WERI-Rb-1 (cell line): ENCODE data around the gene CD81.
"Not testable (repeated sequence)": the region's sequence is repeated elsewhere in the genome, so short reads cannot be mapped to it uniquely, and the experiment has no call there.

Experiments
- DNase-seq: peaks from one replicate; pipeline ENCODE4 v3.0.0-alpha.2; 2020
- H3K27ac ChIP-seq: fragments of 250-450 bp; sonication (Bioruptor Pico); 2 replicates; pipeline ENCODE4 v1.5.1; 2020; ENCODE audit warnings: mild to moderate bottlenecking, moderate library complexity
- H3K27me3 ChIP-seq: fragments of 250-450 bp; sonication (Bioruptor Pico); 2 replicates; pipeline ENCODE4 v1.5.1; 2021; ENCODE audit warnings: mild to moderate bottlenecking, low read depth, moderate library complexity; ENCODE audit not compliant: insufficient read depth, severe bottlenecking
- H3K36me3 ChIP-seq: fragments of 250-450 bp; sonication (Bioruptor Pico); 2 replicates; pipeline ENCODE4 v1.5.1; 2020; ENCODE audit warnings: mild to moderate bottlenecking, moderate library complexity
- H3K4me3 ChIP-seq: 2 replicates; pipeline ENCODE4 v1.5.1; 2011; ENCODE audit warnings: low read depth, mild to moderate bottlenecking, control low read depth, low read length
- H3K9me3 ChIP-seq: fragments of 250-450 bp; sonication (Bioruptor Pico); 2 replicates; pipeline ENCODE4 v1.5.1; 2021; ENCODE audit warnings: mild to moderate bottlenecking, moderate library complexity; ENCODE audit not compliant: severe bottlenecking
- CTCF ChIP-seq: IDR thresholded peaks from 2 replicates; pipeline ENCODE4 v1.5.1; 2011; ENCODE audit warnings: low read depth, mild to moderate bottlenecking, control low read depth, inconsistent platforms, low read length

Gene CD81

GRCh38 chr11:2331404-2331803, 45.7 kb upstream of the CD81 start:
- Histone ChIP-seq H3K36me3 (no peaks in the 10 kb centered on the region), H3K27ac (no peak overlapping the region), H3K27me3 (no peaks in the 10 kb centered on the region), H3K4me3 (no peak overlapping the region), H3K9me3 (peaks cover 5% of the 10 kb centered on the region)
- no peak for DNase-seq
- TF ChIP-seq CTCF: no peak

GRCh38 chr11:2332569-2332968, 44.5 kb upstream of the CD81 start:
- not testable (repeated sequence) for H3K9me3 ChIP-seq, H3K4me3 ChIP-seq, H3K27ac ChIP-seq, H3K27me3 ChIP-seq, H3K36me3 ChIP-seq, DNase-seq

GRCh38 chr11:2333486-2334205, 43.5 kb upstream of the CD81 start:
- H3K27me3 ChIP-seq, H3K4me3 ChIP-seq, DNase-seq, H3K36me3 ChIP-seq, H3K9me3 ChIP-seq, H3K27ac ChIP-seq: not testable (repeated sequence)

GRCh38 chr11:2335286-2335685, 41.8 kb upstream of the CD81 start:
- not testable (repeated sequence) for H3K27ac ChIP-seq, H3K27me3 ChIP-seq, H3K4me3 ChIP-seq, H3K36me3 ChIP-seq, H3K9me3 ChIP-seq, DNase-seq

- H3K9me3 ChIP-seq, H3K4me3 ChIP-seq, DNase-seq, H3K27me3 ChIP-seq, H3K27ac ChIP-seq, H3K36me3 ChIP-seq: not testable (repeated sequence)
Observed at GRCh38 chr11:2338760-2339159, 38.4 kb upstream of the CD81 start.

GRCh38 chr11:2342557-2342956, 34.6 kb upstream of the CD81 start:
- no peak overlapping the region for H3K4me3 ChIP-seq
- no peak for DNase-seq

GRCh38 chr11:2342981-2343380, 34.1 kb upstream of the CD81 start:
- H3K36me3 ChIP-seq: no peaks in the 10 kb centered on the region
- H3K9me3 ChIP-seq: no peaks in the 10 kb centered on the region
- no peak overlapping the region for H3K4me3 ChIP-seq
- no peak for DNase-seq
- H3K27ac ChIP-seq: no peak overlapping the region
- no peak for TF ChIP-seq CTCF
- peaks cover 6% of the 10 kb centered on the region for H3K27me3 ChIP-seq

More at GRCh38 chr11:2342557-2342956, 34.6 kb upstream of the CD81 start:
- Histone ChIP-seq H3K9me3 (no peaks in the 10 kb centered on the region), H3K36me3 (no peaks in the 10 kb centered on the region), H3K27ac (no peak overlapping the region), H3K27me3 (peaks cover 6% of the 10 kb centered on the region)
- no peak for TF ChIP-seq CTCF

- Histone ChIP-seq H3K27ac (no peak overlapping the region), H3K4me3 (no peak overlapping the region), H3K9me3 (peaks cover 2% of the 10 kb centered on the region), H3K27me3 (peaks cover 6% of the 10 kb centered on the region), H3K36me3 (no peaks in the 10 kb centered on the region)
- no peak for TF ChIP-seq CTCF
- no peak for DNase-seq
Observed at GRCh38 chr11:2343502-2343901, 33.6 kb upstream of the CD81 start.
